Uterus (tissue), 4 donors: ENCODE data around the gene JARID2. TPM values are rescaled to one million over a fixed set of nuclear protein-coding genes. Genes with fewer than 3 reads are reported as not detected.

Source experiments
- DNase-seq, 2 donors: peaks; one replicate each; pipeline ENCODE4 v3.0.0-alpha.2; 2019 to 2020
- H3K27ac ChIP-seq, 2 donors: fragments of 200-600 bp; sonication (generic); 1 replicate in 1 of 2; 2 replicates in 1 of 2; pipeline ENCODE4 v1.5.1; 2016 to 2018
- H3K27me3 ChIP-seq, 2 donors: fragments of 200-600 bp; sonication (generic); one replicate each; pipeline ENCODE4 v1.5.1; 2018 to 2019; ENCODE audit warnings: control low read depth in 1 of 2
- H3K36me3 ChIP-seq, 2 donors: fragments of 200-600 bp; sonication (generic); one replicate each; pipeline ENCODE4 v1.5.1; 2019; ENCODE audit warnings: control low read depth in 1 of 2
- H3K4me1 ChIP-seq, 2 donors: fragments of 200-600 bp; sonication (generic); one replicate each; pipeline ENCODE4 v1.5.1; 2018 to 2019; ENCODE audit warnings: control low read depth in 1 of 2
- H3K4me3 ChIP-seq, 2 donors: fragments of 200-600 bp; sonication (generic); 1 replicate in 1 of 2; 2 replicates in 1 of 2; pipeline ENCODE4 v1.5.1; 2018 to 2019; ENCODE audit warnings: mild to moderate bottlenecking in 1 of 2
- H3K9me3 ChIP-seq, 2 donors: fragments of 200-600 bp; sonication (generic); one replicate each; pipeline ENCODE4 v1.5.1; 2019; ENCODE audit warnings: control low read depth in 1 of 2
- CTCF ChIP-seq, 4 experiments: fragments of 200-600 bp in 2 of 4; fragments of 450-650 bp in 2 of 4; sonication (generic) in 2 of 4; IDR thresholded peaks; one replicate each; pipeline ENCODE4 v1.5.1; 2016 to 2019; ENCODE audit warnings: antibody characterized with exemption in 4 of 4, mild to moderate bottlenecking in 2 of 4, moderate library complexity in 1 of 4
- POLR2A ChIP-seq, 2 donors: fragments of 450-650 bp; IDR thresholded peaks; one replicate each; pipeline ENCODE4 v1.6.1; 2016; ENCODE audit warnings: antibody characterized with exemption in 2 of 2, mild to moderate bottlenecking in 1 of 2, moderate library complexity in 1 of 2
- intact Hi-C: fragments of 100-400 bp; cut with DNase I; formaldehyde crosslinking; loops from one replicate; pipeline ENCODE4 v1.15.1; 2023; ENCODE audit warnings: low total_unique reads
- total RNA-seq, 4 donors: library from RNA; depleted of rRNA in 3 of 4; stranded (reverse); fragments of >200 nt in 3 of 4; gene quantifications; one replicate each; pipeline versions ENCODE4 v1.1.0 to v1.2.4, GENCODE V29; 2014 to 2023
- donor health status: DM: yes; HTN: yes; CAD: no.

The JARID2 gene
- total RNA-seq, 4 donors from 2014 or later: 2.6 to 15.8 (median 8.0) TPM

- no peak overlapping the region for H3K27ac ChIP-seq
- TF ChIP-seq POLR2A (IDR thresholded peaks at IDR 0.05): no peak
- TF ChIP-seq CTCF (IDR thresholded peaks at IDR 0.05): no peak
- intact Hi-C loops: no loop called here
- no peak for DNase-seq
- H3K4me3 ChIP-seq: no peak overlapping the region
- no peaks in the 10 kb centered on the region for H3K9me3 ChIP-seq
- H3K36me3 ChIP-seq: no peaks in the 10 kb centered on the region
- H3K4me1 ChIP-seq: peaks cover 0 to 7% of the 10 kb centered on the region in 2 donors
- H3K27me3 ChIP-seq: no peaks in the 10 kb centered on the region
Observed at GRCh38 chr6:15435468-15435867, 189.6 kb downstream of the JARID2 start.

- intact Hi-C loops: no loop called here
- no peak for DNase-seq
- Histone ChIP-seq H3K27ac (no peak overlapping the region), H3K36me3 (no peaks in the 10 kb centered on the region), H3K4me3 (no peak overlapping the region), H3K27me3 (no peaks in the 10 kb centered on the region), H3K4me1 (peaks cover 0 to 7% of the 10 kb centered on the region in 2 donors), H3K9me3 (no peaks in the 10 kb centered on the region)
- TF ChIP-seq POLR2A (IDR thresholded peaks at IDR 0.05) (no peak), CTCF (IDR thresholded peaks at IDR 0.05) (no peak)
Observed at GRCh38 chr6:15436451-15436850, 190.6 kb downstream of the JARID2 start.

- no peak for TF ChIP-seq CTCF (IDR thresholded peaks at IDR 0.05)
- no peak for TF ChIP-seq POLR2A (IDR thresholded peaks at IDR 0.05)
- Histone ChIP-seq H3K36me3 (no peaks in the 10 kb centered on the region), H3K4me1 (peaks cover 0 to 7% of the 10 kb centered on the region in 2 donors), H3K27me3 (no peaks in the 10 kb centered on the region), H3K9me3 (no peaks in the 10 kb centered on the region), H3K27ac (no peak overlapping the region), H3K4me3 (no peak overlapping the region)
- intact Hi-C loops: no loop called here
- no peak for DNase-seq
Observed at GRCh38 chr6:15437090-15437635, 191.3 kb downstream of the JARID2 start.

GRCh38 chr6:15439410-15440025 is 193.6 kb downstream of the JARID2 start:
- Histone ChIP-seq H3K27me3 (no peaks in the 10 kb centered on the region), H3K36me3 (no peaks in the 10 kb centered on the region), H3K4me3 (no peak overlapping the region), H3K9me3 (no peaks in the 10 kb centered on the region), H3K27ac (no peak overlapping the region), H3K4me1 (no peaks in the 10 kb centered on the region)
- DNase-seq: no peak
- TF ChIP-seq CTCF (IDR thresholded peaks at IDR 0.05) (no peak), POLR2A (IDR thresholded peaks at IDR 0.05) (no peak)
- intact Hi-C loops: no loop called here

- no peaks in the 10 kb centered on the region for H3K4me1 ChIP-seq
- intact Hi-C loops: no loop called here
Observed at GRCh38 chr6:15440040-15440439, 194.2 kb downstream of the JARID2 start.

More at GRCh38 chr6:15440040-15440439, 194.2 kb downstream of the JARID2 start:
- Histone ChIP-seq H3K27ac (no peak overlapping the region), H3K9me3 (no peaks in the 10 kb centered on the region), H3K27me3 (no peaks in the 10 kb centered on the region), H3K36me3 (no peaks in the 10 kb centered on the region), H3K4me3 (no peak overlapping the region)
- TF ChIP-seq CTCF (IDR thresholded peaks at IDR 0.05) (no peak), POLR2A (IDR thresholded peaks at IDR 0.05) (no peak)
- DNase-seq: no peak
